Tongue (tissue), 2 donors: ENCODE data around the gene CRK. TPM values are rescaled to one million over a fixed set of nuclear protein-coding genes. Genes with fewer than 3 reads are reported as not detected.
"Not testable (repeated sequence)": the region's sequence is repeated elsewhere in the genome, so short reads cannot be mapped to it uniquely, and the experiment has no call there.

Experiments
- DNase-seq: peaks from one replicate; pipeline ENCODE4 v3.0.0-alpha.2; 2015
- total RNA-seq: library from RNA; depleted of rRNA; stranded (reverse); fragments of >200 nt; gene quantifications from one replicate; pipeline ENCODE4 v1.2.3, GENCODE V29; 2014

Gene CRK
- total RNA-seq, 1 donor from 2014 or later: 75.4 TPM

DNA sequence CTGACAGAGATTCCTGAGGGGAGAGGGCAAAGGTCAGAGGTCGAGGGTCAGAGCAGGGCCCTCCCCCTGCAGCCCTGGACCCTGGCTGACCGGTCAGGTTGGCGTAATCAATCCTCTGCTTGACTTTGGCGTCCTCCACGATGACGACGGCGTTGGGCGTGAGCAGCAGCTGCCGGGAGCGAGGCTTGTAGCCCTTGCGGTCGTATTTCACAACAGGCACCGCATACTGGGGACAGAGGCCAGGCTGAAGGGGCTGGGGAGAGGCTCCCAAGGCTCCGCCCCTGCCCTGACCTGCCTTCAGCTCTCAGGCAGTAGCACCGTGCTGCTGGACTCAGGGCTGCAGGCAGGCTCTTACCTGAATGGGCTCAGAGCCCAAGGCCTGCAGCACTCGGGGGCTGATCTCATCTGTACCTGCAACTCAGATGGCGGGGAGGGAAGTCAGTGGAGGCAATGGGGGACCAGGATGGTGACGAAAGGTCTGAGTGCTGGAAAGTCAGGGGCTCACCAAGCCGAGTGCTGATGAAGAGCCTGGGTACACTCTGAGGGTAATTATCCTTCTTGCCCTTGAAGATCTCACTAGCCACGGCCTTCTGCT is 12.0 kb upstream of the CRK start:
- DNase-seq: peak; percentile 68

DNA sequence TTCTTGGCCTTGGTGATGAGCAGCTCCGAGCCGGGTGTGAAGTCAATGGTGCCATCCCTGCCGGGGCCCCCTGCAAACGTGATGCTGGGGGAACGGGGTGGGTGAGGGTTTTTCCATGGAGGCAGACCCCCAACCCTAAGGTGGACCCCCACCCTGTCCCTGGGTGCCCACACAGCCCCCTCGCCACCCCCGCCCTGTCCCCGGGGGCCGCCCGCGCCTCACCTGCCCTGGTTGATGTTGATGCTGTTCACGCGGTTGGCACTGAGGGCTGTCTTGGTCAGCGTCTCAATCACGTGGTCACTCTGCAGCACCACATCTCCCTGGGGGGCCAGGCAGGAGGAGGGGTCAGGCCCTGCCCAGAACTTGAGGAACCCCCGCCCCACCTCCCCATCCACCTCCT is 11.2 kb upstream of the CRK start:
- DNase-seq: no peak

DNA sequence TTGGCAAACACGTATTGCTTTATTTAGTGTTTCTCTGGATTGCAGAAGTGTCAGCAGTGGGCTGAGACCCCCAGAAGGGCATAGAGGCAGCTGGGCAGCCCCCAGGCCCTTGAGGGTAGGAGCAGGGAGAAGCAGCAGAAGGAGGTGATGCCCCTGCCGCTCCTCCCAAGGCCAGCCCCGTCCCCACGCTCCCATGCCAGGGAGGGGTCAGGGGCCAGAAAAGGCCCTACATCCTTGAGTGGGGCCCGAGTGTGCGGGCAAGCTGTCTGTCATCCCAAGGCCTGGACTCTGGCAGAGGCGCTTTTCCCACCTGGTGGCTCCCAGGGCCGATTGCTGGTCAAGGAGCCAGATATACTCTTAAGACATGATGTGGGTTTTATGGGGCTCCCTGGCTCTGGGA is 8.2 kb upstream of the CRK start:
- DNase-seq: no peak

DNA sequence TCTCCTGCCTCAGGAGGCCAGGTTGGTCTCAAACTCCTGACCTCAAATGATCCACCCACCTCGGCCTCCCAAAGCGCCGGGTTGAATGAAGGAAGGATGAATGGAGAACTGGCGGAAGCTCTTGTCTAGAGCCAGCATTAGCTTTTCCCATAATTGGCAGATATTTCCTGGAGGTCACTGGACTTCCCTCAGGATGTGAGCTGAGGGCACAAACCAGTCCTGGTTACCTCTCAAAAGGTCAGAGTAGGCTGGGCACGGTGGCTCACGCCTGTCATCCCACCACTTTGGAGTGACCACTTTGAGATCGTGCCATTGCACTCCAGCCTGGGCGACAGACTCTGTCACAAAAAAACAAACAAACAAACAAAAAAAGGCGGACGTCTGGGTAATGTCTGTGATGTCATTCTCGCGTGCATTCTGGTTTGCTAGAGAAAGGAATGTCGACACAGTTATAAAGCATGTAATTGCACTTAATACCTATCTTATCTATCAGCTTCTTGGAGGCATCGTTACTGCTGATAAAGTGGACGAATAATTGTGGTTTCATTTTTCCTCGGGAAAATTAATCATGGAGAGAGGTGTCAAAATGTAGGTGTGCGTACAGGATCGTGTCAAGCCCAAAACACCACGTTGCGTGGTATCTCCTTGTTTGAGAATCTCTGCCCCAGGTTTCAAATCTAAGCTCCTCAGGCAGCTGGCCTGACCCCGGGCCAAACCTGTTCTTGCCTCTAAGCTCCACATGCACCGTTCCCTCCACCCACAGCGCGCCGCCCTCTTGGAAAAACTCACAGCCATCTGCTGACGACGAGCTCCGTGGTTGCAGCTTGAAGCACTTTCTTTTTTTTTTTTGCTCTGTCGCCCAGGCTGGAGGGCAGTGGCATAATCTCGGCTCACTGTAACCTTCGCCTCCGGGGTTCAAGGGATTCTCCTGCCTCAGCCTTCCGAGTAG is 6.4 kb upstream of the CRK start:
- DNase-seq: peak; percentile 49

DNA sequence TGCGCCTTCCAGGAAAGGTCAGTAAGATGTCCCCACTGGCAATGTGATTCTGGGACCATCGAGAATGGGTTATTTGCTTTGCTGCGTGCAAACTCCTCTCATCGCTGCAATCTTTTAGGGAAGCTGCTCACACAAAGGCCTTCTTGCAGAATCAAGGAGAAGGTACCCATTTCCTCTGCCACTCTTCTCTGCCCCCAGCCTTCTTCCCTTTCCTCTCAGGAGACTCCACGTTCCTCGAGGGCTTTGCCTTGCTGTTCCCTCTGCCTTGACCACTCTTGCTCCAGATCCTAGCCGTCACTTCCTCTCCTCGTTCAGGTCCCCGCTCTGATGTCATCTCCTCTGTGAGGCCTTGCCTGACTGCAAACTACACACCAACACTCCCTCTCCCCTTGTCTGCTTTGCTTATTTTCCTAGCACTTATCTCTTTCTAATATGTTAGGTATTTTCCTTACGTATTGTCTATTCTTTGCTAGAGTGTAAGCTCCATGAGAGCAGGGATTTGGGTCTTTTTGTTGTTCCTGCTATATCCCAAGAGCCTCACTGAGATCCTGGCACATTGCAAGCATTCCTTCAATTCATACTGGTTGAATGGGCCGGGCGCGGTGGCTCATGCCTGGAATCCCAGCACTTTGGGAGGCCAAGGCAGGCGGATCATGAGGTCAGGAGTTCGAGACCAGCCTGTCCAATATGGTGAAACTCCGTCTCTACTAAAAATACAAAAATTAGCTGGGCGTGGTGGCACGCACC is 5.3 kb upstream of the CRK start:
- DNase-seq: no peak

DNA sequence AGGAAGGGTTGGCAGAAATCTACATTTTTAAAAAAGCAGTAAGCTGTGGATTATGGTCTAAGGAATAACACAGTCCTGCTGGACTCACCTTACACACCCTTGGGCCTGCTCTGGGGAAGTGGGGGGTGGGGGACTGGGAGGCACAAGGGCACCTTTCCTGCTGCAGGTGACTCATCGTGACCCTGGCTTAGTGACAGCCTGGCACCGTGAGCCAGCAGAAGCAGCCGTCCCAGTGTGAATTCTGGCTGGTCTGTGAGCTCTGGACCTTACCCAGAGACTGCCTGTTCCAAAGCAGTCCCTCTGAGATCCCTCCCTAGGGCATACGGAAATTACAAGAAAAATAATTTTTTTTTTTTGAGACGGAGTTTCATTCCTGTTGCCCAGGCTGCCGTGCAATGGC is 4.2 kb upstream of the CRK start:
- no peak for DNase-seq

DNA sequence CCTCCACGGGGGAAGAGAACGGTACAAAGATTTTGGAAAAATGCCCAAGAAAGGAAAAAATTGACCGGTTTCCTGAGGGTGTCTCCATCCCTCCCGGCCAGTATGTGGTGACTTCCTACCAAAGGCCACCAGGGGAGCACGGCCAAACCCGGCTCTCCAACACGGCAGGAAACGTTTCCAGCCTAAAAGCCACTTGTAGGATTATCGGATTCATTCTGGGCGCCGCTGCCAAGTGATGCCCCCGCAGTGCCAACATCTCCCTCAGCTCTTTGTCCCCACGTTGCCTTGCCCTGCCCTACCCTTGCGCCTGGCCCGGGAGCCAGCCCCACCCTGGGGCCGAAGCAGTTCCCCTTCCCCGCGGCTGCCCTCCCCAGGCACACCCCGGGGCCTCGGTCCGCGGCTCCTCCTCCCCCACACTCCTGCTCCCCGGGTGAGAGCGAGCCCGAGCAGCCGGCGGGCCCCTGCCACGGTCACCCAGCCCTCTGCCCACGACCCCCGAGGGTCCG is 688 bp downstream of the CRK start:
- DNase-seq: peak; percentile 85

DNA sequence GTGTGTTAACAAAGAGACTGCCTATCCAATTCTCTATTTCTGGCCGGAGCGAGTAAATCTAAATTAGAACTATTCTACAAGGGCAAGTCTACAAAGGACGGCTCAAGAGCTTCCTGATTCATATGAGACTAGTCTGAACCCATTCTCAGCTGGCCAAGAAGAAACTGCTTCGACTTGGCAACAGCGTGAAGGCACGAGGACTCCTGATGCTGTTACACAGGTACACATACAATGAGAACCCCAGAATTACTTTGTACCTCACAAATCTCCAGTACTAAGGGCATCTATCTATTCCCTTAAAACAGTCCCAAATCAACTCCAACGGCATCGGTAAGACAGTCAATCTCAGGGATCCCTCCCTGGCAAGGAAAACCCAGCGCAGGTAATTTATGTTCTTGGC is 1.5 kb downstream of the CRK start:
- no peak for DNase-seq

DNA sequence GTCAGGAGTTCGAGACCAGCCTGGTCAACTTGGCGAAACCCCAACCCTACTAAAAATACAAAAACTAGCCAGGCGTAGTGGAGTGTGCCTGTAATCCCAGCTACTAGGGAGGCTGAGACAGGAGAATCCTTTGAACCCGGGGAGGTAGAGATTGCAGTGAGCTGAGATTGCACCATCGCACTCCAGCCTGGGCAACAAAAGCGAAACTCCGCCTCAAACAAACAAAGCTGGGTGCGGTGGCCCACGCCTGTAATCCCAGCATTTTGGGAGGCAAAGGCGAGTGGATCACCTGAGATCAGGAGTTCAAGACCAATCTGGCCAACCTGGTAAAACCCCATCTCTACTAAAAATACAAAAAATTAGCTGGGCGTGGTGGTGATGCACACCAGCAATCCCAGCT is 2.3 kb downstream of the CRK start:
- DNase-seq: not testable (repeated sequence)

DNA sequence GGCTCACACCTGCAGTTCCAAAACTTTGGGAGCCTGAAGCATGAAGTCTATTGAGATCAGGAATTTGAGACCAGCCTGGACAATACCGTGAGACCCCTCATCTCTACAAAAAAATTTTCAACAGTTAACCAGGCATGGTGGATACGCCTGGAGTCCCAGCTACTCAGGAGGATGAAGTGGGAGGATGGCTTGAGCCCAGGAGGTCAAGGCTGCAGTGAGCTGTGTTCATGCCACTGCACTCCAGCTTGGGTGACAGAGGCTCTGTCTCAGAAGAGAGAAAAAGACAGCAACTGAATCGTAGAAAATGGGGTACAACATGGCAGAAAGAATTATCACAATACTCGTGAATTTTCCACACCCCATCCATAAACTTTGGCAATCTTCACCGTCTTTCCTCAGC is 3.2 kb downstream of the CRK start:
- DNase-seq: no peak

DNA sequence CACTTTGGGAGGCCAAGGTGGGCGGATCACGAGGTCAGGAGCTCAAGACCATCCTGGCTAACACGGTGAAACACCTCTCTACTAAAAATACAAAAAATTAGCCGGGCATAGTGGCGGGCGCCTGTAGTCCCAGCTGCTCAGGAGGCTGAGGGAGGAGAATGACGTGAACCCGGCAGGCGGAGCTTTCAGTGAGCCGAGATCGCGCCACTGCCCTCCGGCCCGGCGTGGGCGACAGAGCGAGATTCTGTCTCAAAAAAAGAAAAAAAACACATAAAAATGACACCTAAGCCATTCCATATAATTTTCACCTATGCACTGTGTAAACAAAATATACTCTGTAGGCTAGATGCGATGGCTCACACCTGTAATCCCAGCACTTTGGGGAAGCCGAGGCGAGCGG is 5.8 kb downstream of the CRK start:
- not testable (repeated sequence) for DNase-seq

DNA sequence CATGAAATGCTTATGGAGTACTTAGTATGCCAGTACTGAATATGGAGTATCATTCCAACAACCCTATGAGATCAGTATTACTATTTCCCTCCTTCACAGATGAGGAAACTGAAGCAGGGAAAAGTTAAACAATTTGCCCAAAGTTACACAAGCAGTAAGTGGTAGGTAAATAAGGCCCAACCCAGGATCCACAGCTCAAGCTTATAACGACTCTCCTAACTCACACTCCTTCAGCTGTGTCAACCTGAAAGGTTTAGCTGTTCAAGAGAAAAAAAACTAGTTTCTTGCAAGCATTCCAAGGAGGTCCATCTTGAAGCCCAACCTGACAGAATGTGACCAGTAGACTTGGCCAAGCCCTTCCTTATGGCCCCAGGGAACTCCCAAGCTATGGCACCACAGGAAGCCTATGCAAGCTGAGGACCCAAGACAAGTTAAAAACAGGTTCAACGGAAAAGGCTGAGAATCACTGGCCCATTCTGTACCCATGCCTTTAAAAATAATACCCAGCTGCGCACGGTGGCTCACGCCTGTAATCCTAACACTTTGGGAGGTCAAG is 6.5 kb downstream of the CRK start:
- DNase-seq: no peak

DNA sequence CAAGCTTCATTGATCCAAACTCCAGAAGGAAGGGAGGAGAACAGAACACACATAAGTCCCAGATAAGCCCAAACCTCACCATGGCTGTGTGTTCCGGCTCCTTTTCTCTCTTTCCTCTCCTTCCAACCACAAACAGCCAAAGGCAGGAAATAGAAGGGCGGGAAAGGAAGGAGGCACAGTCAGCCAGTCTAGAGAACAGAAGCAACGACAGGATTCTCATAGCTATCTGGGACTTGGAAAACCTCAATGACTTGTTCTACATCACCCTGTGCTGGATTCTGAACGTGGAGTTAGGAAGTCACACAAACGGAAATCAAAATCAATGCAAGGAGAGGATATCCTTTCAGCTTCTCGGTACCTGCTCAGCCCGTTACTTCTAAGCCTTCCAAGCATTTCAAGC is 9.0 kb downstream of the CRK start:
- no peak for DNase-seq

DNA sequence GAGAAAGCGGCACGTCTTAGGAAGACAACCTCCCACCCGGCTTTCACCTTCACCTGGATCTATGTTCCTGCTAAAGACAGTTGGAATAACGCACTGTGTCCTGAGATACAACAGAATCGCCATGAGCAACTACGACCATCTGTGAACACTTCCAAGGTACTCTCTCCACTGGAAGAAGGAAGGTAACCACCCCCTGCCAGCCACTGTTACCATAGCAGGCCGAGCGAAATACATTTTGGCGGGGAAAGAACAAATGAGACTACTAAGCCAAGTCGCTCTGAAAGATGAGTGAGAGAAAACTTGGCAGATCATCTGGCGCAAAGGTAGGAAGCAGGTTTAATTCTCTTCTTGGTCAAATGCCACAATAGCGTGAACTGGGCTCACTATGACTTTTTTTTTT is 9.8 kb downstream of the CRK start:
- no peak for DNase-seq

DNA sequence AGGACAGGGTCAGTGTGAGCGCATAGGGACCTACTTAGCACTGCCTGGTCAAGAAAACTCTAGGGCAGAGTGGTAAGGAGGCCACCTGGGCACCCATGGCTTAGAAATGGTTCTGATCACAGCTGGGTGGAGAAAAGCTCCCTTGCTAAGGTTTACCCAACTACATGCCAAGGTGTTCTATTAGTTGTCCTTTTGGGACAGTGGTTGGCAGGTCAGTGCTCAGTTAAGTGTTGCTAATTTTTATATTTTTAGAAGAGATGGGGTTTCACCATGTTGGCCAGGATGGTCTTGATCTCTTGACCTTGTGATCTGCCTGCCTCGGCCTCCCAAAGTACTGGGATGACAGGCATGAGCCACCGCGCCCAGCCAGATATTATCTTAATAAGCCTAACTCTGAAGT is 10.3 kb downstream of the CRK start:
- DNase-seq: not testable (repeated sequence)

DNA sequence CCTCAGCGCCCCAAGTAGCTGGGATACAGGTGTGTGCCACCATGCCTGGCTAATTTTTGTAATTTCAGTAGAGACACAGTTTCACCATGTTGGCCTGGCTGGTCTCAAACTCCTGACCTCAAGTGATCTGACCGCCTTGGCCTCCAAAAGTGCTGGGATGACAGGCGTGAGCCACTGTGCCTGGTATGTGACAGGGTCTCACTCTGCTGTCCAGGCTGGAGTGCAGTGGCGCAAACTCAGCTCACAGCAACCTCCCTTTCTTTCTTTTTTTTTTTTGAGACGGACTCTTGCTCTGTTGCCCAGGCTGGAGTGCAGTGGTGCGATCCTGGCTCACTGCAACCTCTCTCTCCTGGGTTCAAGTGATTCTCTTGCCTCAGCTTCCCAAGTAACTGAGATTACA is 13.3 kb downstream of the CRK start:
- DNase-seq: not testable (repeated sequence)

DNA sequence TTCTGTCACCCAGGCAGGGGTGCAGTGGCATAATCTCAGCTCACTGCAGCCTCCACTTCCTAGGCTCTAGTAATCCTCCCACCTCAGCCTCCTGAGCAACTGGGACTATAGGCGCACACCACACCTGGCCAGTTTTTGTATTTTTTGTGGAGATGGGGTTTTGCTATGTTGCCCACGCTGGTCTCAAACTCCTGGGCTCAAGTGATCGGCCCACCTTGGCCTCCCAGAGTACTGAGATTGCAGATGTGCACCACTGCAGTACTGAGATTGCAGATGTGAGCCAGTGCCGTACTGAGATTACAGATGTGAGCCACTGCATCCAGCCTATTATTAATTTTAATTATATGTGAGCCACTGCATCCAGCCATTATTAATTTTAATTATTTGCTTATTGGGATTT is 13.8 kb downstream of the CRK start:
- no peak for DNase-seq

DNA sequence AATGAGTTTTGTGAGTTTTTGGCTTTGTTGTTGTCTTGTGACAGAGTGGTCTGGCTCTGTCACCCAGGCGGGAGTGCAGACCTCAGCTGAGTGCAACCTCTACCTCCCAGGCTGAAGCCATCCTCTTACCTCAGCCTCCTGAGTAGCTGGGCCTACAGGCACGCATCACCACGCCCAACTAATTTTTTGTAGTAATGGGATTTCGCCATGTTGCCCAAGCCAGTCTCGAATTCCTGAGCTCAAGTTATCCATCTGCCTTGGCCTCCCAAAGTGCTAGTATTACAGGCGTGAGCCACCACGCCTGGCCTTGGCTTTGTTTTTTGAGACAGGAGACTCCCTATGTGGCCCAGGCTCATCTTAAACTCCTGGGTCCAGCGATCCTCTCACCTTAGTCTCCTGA is 15.1 kb downstream of the CRK start:
- DNase-seq: no peak

DNA sequence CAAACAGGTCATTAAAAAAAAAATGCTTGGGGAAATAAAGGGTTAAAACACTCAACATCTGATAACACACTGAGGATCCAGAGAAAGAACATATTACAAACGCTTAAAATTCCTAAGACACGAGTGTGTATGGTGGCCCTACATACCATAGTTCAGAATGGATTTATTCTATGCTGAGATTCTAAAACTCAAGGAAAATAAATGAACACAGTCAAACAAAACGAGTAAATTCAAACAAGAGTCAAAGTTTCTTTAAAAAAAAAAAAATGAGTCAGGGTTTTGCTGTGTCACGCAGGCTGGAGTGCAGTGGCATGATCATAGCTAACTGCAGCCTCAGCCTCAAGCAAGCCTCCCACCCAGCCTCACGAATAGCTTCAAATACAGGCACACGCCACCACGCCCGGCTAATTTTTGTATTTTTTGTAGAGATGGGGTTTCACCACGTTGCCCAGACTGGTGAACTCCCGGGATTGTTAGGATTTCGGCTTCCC is 17.4 kb downstream of the CRK start:
- no peak for DNase-seq

DNA sequence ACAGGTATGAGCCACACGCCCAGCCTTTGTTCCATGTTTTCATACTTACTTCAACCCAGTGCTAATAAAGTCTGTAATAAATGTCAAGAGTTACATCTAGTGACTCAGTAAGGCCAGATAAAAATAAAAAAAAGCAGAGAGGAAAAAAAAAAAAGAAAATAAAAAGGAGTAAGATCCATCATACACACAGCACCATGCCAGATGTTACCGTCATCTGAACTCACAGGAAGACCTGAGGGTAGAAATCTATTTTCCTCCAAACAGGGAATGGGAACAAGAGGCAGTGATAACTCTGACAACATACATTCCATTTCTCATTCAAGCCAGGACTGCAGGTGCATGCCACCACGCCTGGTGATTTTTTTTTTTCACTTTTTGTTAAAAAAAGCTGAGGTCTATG is 20.7 kb downstream of the CRK start:
- DNase-seq: no peak

DNA sequence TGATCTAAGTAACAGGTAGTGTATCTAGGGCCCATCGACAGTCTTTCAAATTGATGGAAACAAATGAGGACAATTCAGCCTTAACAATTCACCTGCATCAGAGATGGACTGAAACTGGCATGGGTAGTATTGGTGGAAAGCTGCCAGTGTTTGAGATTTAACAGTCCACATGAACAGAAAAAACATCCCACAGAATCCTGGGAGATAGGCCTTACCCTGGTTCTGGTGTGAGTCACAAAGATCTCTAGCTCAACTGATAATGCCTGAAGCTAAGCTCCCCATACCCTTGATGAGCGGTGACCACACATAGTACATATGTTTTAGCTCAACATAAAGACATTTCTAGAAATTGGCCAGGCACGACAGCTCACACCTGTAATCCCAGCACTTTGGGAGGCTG is 21.9 kb downstream of the CRK start:
- no peak for DNase-seq

DNA sequence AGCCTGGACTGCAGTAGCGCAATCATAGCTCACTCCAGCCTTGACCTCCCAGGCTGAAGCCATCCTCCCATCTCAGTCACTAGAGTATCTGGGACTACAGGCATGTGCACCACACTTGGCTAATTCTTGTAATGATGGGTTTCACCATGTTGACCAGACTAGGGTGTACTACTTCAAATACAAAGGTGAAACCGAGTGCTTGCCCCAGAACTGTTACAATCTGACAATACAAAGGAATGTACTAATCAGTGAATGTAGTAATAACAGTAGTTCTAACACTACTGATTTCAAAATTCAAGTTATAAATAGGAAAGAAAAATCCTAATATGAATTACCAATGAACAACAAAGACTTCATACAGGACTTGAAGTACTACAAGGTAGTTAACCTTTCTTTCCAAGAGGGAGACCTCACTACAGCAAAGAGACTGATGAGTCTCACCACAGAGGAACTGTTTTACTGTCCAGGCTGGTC is 24.4 kb downstream of the CRK start:
- no peak for DNase-seq
